Keratinocyte (primary cell): ENCODE results near the gene OR1I1. TPM values are rescaled to one million over a fixed set of nuclear protein-coding genes. Genes with fewer than 3 reads are reported as not detected.

Experiments used
- DNase-seq: peaks from one replicate; pipeline ENCODE4 v3.0.0-alpha.2; 2011; ENCODE audit warnings: low read depth, missing footprints, low spot score
- FAIRE-seq: peaks from 2 replicates; lab custom pipeline; 2011; peaks lifted over from hg19 to GRCh38; lab: Jason Lieb, UNC
- H2AFZ ChIP-seq: 2 replicates; pipeline ENCODE4 v1.6.0; 2012; ENCODE audit warnings: low read length, control low read depth, inconsistent platforms; ENCODE audit not compliant: control insufficient read depth
- H3K27ac ChIP-seq: 2 replicates; pipeline ENCODE4 v1.5.1; 2011; ENCODE audit warnings: low read length; ENCODE audit not compliant: control insufficient read depth, insufficient read depth
- H3K27me3 ChIP-seq: 3 replicates; pipeline ENCODE4 v1.6.0; 2011; ENCODE audit warnings: low read length; ENCODE audit not compliant: control insufficient read depth, insufficient read depth; ENCODE audit errors: extremely low read depth
- H3K36me3 ChIP-seq, 2 experiments: 2 replicates in 1 of 2; 3 replicates in 1 of 2; pipeline ENCODE4 v1.5.1; 2011; ENCODE audit warnings: low read length in 2 of 2, mild to moderate bottlenecking in 1 of 2; ENCODE audit not compliant: control insufficient read depth in 2 of 2, insufficient read depth in 2 of 2; ENCODE audit errors: extremely low read depth in 1 of 2
- H3K4me1 ChIP-seq: 3 replicates; pipeline ENCODE4 v1.5.1; 2011; ENCODE audit warnings: low read length; ENCODE audit not compliant: control insufficient read depth, insufficient read depth; ENCODE audit errors: extremely low read depth
- H3K4me2 ChIP-seq: 3 replicates; pipeline ENCODE4 v1.6.0; 2011; ENCODE audit warnings: low read depth, low read length; ENCODE audit not compliant: control insufficient read depth, insufficient read depth; ENCODE audit errors: extremely low read depth
- H3K4me3 ChIP-seq, 3 experiments: fragments of 200-600 bp in 1 of 3; sonication (generic) in 1 of 3; 2 replicates in 2 of 3; 3 replicates in 1 of 3; pipeline ENCODE4 v1.5.1; 2011 to 2016; ENCODE audit warnings: low read length in 3 of 3, mild to moderate bottlenecking in 3 of 3, control low read depth in 2 of 3, inconsistent platforms in 1 of 3, low read depth in 1 of 3, mixed read lengths in 1 of 3, mixed run types in 1 of 3, moderate library complexity in 1 of 3; ENCODE audit not compliant: control insufficient read depth in 2 of 3, insufficient read depth in 2 of 3; ENCODE audit errors: extremely low read depth in 1 of 3
- H3K79me2 ChIP-seq: 2 replicates; pipeline ENCODE4 v1.6.0; 2012; ENCODE audit warnings: low read length; ENCODE audit not compliant: control insufficient read depth, insufficient read depth
- H3K9ac ChIP-seq: 3 replicates; pipeline ENCODE4 v1.6.0; 2011; ENCODE audit warnings: low read length; ENCODE audit not compliant: control insufficient read depth, insufficient read depth; ENCODE audit errors: extremely low read depth
- H3K9me1 ChIP-seq: 3 replicates; pipeline ENCODE4 v1.6.0; 2011; ENCODE audit warnings: low read length; ENCODE audit not compliant: control insufficient read depth, insufficient read depth; ENCODE audit errors: extremely low read depth
- H3K9me3 ChIP-seq: 2 replicates; pipeline ENCODE4 v1.5.1; 2012; ENCODE audit warnings: low read depth, low read length; ENCODE audit not compliant: control insufficient read depth
- H4K20me1 ChIP-seq: 3 replicates; pipeline ENCODE4 v1.6.0; 2011; ENCODE audit warnings: low read length; ENCODE audit not compliant: control insufficient read depth, insufficient read depth; ENCODE audit errors: extremely low read depth
- CTCF ChIP-seq, 3 experiments: IDR thresholded peaks in 1 of 3; conservative IDR thresholded peaks in 1 of 3; optimal IDR thresholded peaks in 1 of 3; 2 replicates in 2 of 3; 3 replicates in 1 of 3; pipeline versions ENCODE3 to v1.5.1; 2011; ENCODE audit warnings: low read length in 3 of 3, mild to moderate bottlenecking in 3 of 3, moderate library complexity in 2 of 3, control low read depth in 1 of 3, inconsistent platforms in 1 of 3; ENCODE audit not compliant: insufficient read depth in 2 of 3; ENCODE audit errors: extremely low read depth in 1 of 3
- EZH2 ChIP-seq: IDR thresholded peaks from one replicate; pipeline ENCODE4 v1.6.1; 2012; ENCODE audit warnings: inconsistent platforms, mild to moderate bottlenecking, low read length, moderate library complexity
- dilution Hi-C: fragments of 300-500 bp; cut with MboI; formaldehyde crosslinking; loops from one replicate; pipeline ENCODE4 v1.7.0; 2020; ENCODE audit warnings: low sequenced_read_pairs; ENCODE audit not compliant: extremely low pct_ligation_motif_present
- polyA plus RNA-seq, 5 experiments: library from polyadenylated mRNA; depleted of rRNA in 3 of 5; stranded (reverse) in 3 of 5; stranded (forward) in 1 of 5; unstranded in 1 of 5; fragments of >200 nt; gene quantifications; 1 replicate in 1 of 5; 2 replicates in 3 of 5; 3 replicates in 1 of 5; pipeline versions ENCODE4 v1.2.1 to v1.2.3, GENCODE V29; 2011 to 2012; ENCODE audit warnings: missing spikeins in 2 of 5, low read depth in 1 of 5, low replicate concordance in 1 of 5

Gene OR1I1
- polyA plus RNA-seq, 1 donor (not counting 4 experiments of a cell fraction or from before 2014, with no cell fraction given), result not detected

GRCh38 chr19:15108145-15108844, 26.3 kb downstream of the OR1I1 start:
- dilution Hi-C loops, result no loop called here
- no peak for FAIRE-seq

GRCh38 chr19:15108845-15109767, 27.1 kb downstream of the OR1I1 start:
- no peak overlapping the region for H3K4me2 ChIP-seq
- no peak for FAIRE-seq

More at GRCh38 chr19:15108145-15108844, 26.3 kb downstream of the OR1I1 start:
- TF ChIP-seq CTCF (optimal IDR thresholded peaks at IDR 0.05 in 1 of 3, IDR thresholded peaks at IDR 0.05 in 1 of 3, conservative IDR thresholded peaks at IDR 0.05 in 1 of 3; ENCODE audit: extremely low read depth in 1 of 3, insufficient read depth in 2 of 3, low read length in 3 of 3), result no peak
- Histone ChIP-seq H3K36me3 (peaks cover 4 to 16% of the 10 kb centered on the region in 2 experiments), H3K27me3 (no peaks in the 10 kb centered on the region), H3K9ac (no peak overlapping the region), H2AFZ (no peak overlapping the region), H3K9me3 (peaks cover 3% of the 10 kb centered on the region), H3K9me1 (no peaks in the 10 kb centered on the region), H3K79me2 (no peaks in the 10 kb centered on the region), H3K4me3 (peak overlapping the region; percentile 50 to 76 (median 72)), H4K20me1 (no peaks in the 10 kb centered on the region), H3K4me1 (peaks cover 3% of the 10 kb centered on the region), H3K27ac (no peak overlapping the region), H3K4me2 (peak overlapping the region; percentile 77)
- no peak for DNase-seq

More at GRCh38 chr19:15108845-15109767, 27.1 kb downstream of the OR1I1 start:
- Histone ChIP-seq H3K27ac (no peak overlapping the region), H3K9ac (no peak overlapping the region), H3K27me3 (no peaks in the 10 kb centered on the region), H2AFZ (no peak overlapping the region), H3K79me2 (no peaks in the 10 kb centered on the region), H3K9me3 (peaks cover 2% of the 10 kb centered on the region), H3K36me3 (peaks cover 4 to 19% of the 10 kb centered on the region in 2 experiments), H3K4me3 (no peak overlapping the region), H4K20me1 (no peaks in the 10 kb centered on the region), H3K9me1 (no peaks in the 10 kb centered on the region), H3K4me1 (peaks cover 3% of the 10 kb centered on the region)
- no peak for TF ChIP-seq CTCF (optimal IDR thresholded peaks at IDR 0.05 in 1 of 3, IDR thresholded peaks at IDR 0.05 in 1 of 3, conservative IDR thresholded peaks at IDR 0.05 in 1 of 3; ENCODE audit: extremely low read depth in 1 of 3, insufficient read depth in 2 of 3, low read length in 3 of 3)
- TF ChIP-seq EZH2, result no peak
- dilution Hi-C loops, result no loop called here
- no peak for DNase-seq
